SK-N-SH treated with all-trans-retinoic acid at 6 μM for 48 hours (cell line): ENCODE measurements around the gene AHCY.
A peak's percentile ranks its signal among the peaks of the same experiment; 100 is the strongest.
"Not testable (repeated sequence)": the region's sequence is repeated elsewhere in the genome, so short reads cannot be mapped to it uniquely, and the experiment has no call there.

ENCODE experiments used
- ATAC-seq: fragments of 200-7000 bp; cut with Tn5 transposase; 3 replicates; pipeline ENCODE4 v1.9.1; 2020; ENCODE audit warnings: mild to moderate bottlenecking, moderate library complexity
- ARNTL ChIP-seq: fragments of 450-650 bp; formaldehyde crosslinking; IDR thresholded peaks from 2 replicates; pipeline ENCODE4 v1.5.0; 2020; ENCODE audit warnings: low read depth, mild to moderate bottlenecking, moderate library complexity, borderline replicate concordance
- BACH2 ChIP-seq: fragments of 250-450 bp; sonication (Bioruptor Pico); IDR thresholded peaks from 2 replicates; pipeline ENCODE4 v1.9.0; 2021; ENCODE audit warnings: mild to moderate bottlenecking, borderline replicate concordance
- CREB5 ChIP-seq: fragments of 250-450 bp; sonication (Bioruptor Pico); IDR thresholded peaks from 2 replicates; pipeline ENCODE4 v1.5.1; 2020; ENCODE audit warnings: low read depth, mild to moderate bottlenecking, moderate library complexity
- CSDC2 ChIP-seq: fragments of 250-450 bp; sonication (Bioruptor Pico); IDR thresholded peaks from 2 replicates; pipeline ENCODE4 v1.5.0; 2020; ENCODE audit warnings: mild to moderate bottlenecking, moderate library complexity
- CSRNP3 ChIP-seq: fragments of 250-450 bp; sonication (Bioruptor Pico); IDR thresholded peaks from 2 replicates; pipeline ENCODE4 v1.5.1; 2021; ENCODE audit warnings: mild to moderate bottlenecking, moderate library complexity
- ESRRG ChIP-seq: fragments of 250-450 bp; sonication (Bioruptor Pico); IDR thresholded peaks from 2 replicates; pipeline ENCODE4 v1.6.1; 2021; ENCODE audit warnings: mild to moderate bottlenecking
- ISL1 ChIP-seq: fragments of 250-450 bp; sonication (Bioruptor Pico); IDR thresholded peaks from 2 replicates; pipeline ENCODE4 v2.1.2; 2022; ENCODE audit warnings: mild to moderate bottlenecking, moderate library complexity
- OSR1 ChIP-seq: fragments of 250-450 bp; sonication (Bioruptor Pico); IDR thresholded peaks from 2 replicates; pipeline ENCODE4 v1.8.0; 2022; ENCODE audit warnings: moderate library complexity, mild to moderate bottlenecking, inconsistent platforms
- PPARA ChIP-seq: fragments of 250-450 bp; sonication (Bioruptor Pico); IDR thresholded peaks from 2 replicates; pipeline ENCODE4 v1.5.0; 2020; ENCODE audit warnings: mild to moderate bottlenecking, borderline replicate concordance
- RARB ChIP-seq: fragments of 250-450 bp; sonication (Bioruptor Pico); IDR thresholded peaks from 2 replicates; pipeline ENCODE4 v1.8.0; 2021; ENCODE audit warnings: mild to moderate bottlenecking, moderate library complexity
- TOX ChIP-seq: fragments of 250-450 bp; sonication (Bioruptor Pico); IDR thresholded peaks from 2 replicates; pipeline ENCODE4 v1.8.0; 2021; ENCODE audit warnings: mild to moderate bottlenecking, moderate library complexity, borderline replicate concordance
- TSHZ2 ChIP-seq: fragments of 250-450 bp; sonication (Bioruptor Pico); IDR thresholded peaks from 2 replicates; pipeline ENCODE4 v1.5.0; 2020; ENCODE audit warnings: mild to moderate bottlenecking, moderate library complexity
- ZC3H10 ChIP-seq: fragments of 250-450 bp; sonication (Bioruptor Pico); IDR thresholded peaks from 2 replicates; pipeline ENCODE4 v1.5.1; 2021; ENCODE audit warnings: mild to moderate bottlenecking, moderate library complexity
- ZFP3 ChIP-seq: fragments of 250-450 bp; sonication (Bioruptor Pico); IDR thresholded peaks from 2 replicates; pipeline ENCODE4 v1.5.0; 2020; ENCODE audit warnings: mild to moderate bottlenecking, moderate library complexity
- ZFP30 ChIP-seq: fragments of 450-650 bp; formaldehyde crosslinking; IDR thresholded peaks from 2 replicates; pipeline ENCODE4 v1.5.0; 2022; ENCODE audit warnings: mild to moderate bottlenecking, moderate library complexity
- ZNF565 ChIP-seq: fragments of 450-650 bp; formaldehyde crosslinking; conservative IDR thresholded peaks from 2 replicates; pipeline ENCODE4 v1.5.0; 2020; ENCODE audit warnings: low read depth, mild to moderate bottlenecking, moderate library complexity
- ZNF70 ChIP-seq: fragments of 450-650 bp; formaldehyde crosslinking; IDR thresholded peaks from 2 replicates; pipeline ENCODE4 v1.5.0; 2020; ENCODE audit warnings: mild to moderate bottlenecking, moderate library complexity
- ZNF8 ChIP-seq: fragments of 450-650 bp; formaldehyde crosslinking; IDR thresholded peaks from 2 replicates; pipeline ENCODE4 v1.5.0; 2020; ENCODE audit warnings: mild to moderate bottlenecking, moderate library complexity

The AHCY gene

GRCh38 chr20:34264141-34264540, 39.0 kb downstream of the AHCY start:
- TF ChIP-seq ZNF565 (CRISPR knock-in tag), result no peak
- TF ChIP-seq ZFP30 (CRISPR knock-in tag), result no peak
- no peak for TF ChIP-seq RARB (CRISPR knock-in tag)
- TF ChIP-seq ESRRG, result no peak
- no peak for TF ChIP-seq ISL1 (CRISPR knock-in tag)
- no peak for TF ChIP-seq CREB5 (CRISPR knock-in tag)
- TF ChIP-seq CSDC2 (CRISPR knock-in tag), result no peak
- no peak for TF ChIP-seq PPARA (CRISPR knock-in tag)
- TF ChIP-seq OSR1 (CRISPR knock-in tag), result no peak
- TF ChIP-seq CSRNP3 (CRISPR knock-in tag), result no peak
- TF ChIP-seq TOX, result no peak
- no peak for TF ChIP-seq ZFP3
- no peak for TF ChIP-seq ZC3H10 (CRISPR knock-in tag)
- no peak for TF ChIP-seq BACH2 (CRISPR knock-in tag)
- no peak for TF ChIP-seq ZNF70
- no peak for ATAC-seq

- not testable (repeated sequence) for ATAC-seq
Observed at GRCh38 chr20:34263468-34263867, 39.7 kb downstream of the AHCY start.

GRCh38 chr20:34262488-34263288, 40.5 kb downstream of the AHCY start:
- TF ChIP-seq ARNTL (CRISPR knock-in tag) (no peak), TOX (no peak), ZNF8 (no peak), TSHZ2 (no peak), ZC3H10 (CRISPR knock-in tag) (no peak), CREB5 (CRISPR knock-in tag) (no peak)
- peak; percentile 71 for ATAC-seq

- ATAC-seq, result no peak
- TF ChIP-seq ZNF8 (no peak), RARB (CRISPR knock-in tag) (no peak), CSDC2 (CRISPR knock-in tag) (no peak), ARNTL (CRISPR knock-in tag) (no peak), CSRNP3 (CRISPR knock-in tag) (no peak)
Observed at GRCh38 chr20:34260208-34260942, 42.8 kb downstream of the AHCY start.
